ENCODE results near the gene SPAAR. TPM values are rescaled to one million over a fixed set of nuclear protein-coding genes. Genes with fewer than 3 reads are reported as not detected.
A peak's percentile ranks its signal among the peaks of the same experiment; 100 is the strongest.
"Not testable (repeated sequence)": the region's sequence is repeated elsewhere in the genome, so short reads cannot be mapped to it uniquely, and the experiment has no call there.

The SPAAR gene
- polyA plus RNA-seq (ENCODE audit: insufficient read length in 4 of 4): 1 to 10 TPM in 3 of 4 donors, under 1 TPM in 1; 0.71 to 1.5 (median 1.3) TPM

DNA sequence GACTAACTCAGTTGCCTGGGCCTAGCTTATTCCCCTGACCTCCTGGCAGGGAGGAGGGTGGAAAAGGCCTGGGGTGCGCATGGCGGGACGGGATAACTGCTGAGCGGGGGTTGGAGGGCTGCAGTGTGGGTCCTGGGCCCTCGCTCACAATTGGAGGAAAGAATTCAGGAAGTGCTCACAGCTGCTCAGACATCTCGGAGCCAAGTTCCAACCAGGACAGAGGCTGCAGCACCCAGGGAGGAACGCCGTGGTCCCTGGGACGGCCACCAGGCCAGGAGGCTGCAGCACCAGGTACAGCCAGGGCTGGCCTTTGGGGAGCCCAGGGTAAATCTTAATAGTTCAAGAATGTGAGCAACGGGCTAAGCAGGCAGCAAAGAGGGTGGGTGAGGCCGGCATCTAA is at the start of gene SPAAR:
SPAAR (plus strand) TSS at position 217 of the 400 bp plus-strand sequence. CDS start 974 bp downstream, outside the sequence.
- no peak for DNase-seq (ENCODE audit: low read depth in 4 of 4, low spot score in 3 of 4)

- no peak for DNase-seq (ENCODE audit: low read depth in 4 of 4, low spot score in 3 of 4)
Observed at GRCh38 chr9:35859990-35860339, 49.3 kb upstream of the SPAAR start.

DNA sequence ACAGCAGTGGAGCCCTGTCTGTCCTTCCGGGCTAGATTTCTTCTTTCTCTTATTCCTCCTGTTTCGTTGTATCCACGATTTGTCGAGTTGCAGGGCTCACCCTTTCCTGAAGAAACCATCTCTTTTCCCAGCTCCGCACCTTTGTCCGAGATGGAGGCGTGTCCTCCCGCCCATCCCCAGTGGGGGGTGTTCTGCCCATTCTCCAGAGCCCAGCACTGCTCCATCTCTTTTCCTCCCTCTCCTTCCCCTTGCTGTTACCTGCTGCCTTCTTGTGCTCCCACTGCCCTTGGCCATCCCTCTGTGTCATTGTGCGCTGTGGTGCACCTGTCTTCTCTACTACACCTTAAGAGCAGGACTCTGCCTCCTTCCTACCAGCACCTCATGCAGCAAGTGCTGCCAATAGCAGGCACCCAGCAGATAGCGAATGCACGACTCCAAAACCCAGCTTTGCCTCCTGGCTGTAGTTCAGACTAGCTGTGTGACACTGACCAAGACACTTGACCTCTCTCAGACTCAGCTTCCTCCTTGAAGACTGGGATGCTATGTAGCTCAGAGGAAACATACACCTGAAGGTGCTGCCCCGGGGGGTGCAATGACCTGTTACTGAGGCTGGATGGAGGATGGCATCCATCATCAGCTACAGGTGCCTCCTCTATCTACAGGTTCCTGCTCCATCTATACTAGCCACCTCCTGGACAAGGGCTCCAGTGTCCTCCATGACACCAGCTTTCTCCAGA is 48.0 kb upstream of the SPAAR start:
- DNase-seq (ENCODE audit: low read depth in 4 of 4, low spot score in 3 of 4): no peak

DNA sequence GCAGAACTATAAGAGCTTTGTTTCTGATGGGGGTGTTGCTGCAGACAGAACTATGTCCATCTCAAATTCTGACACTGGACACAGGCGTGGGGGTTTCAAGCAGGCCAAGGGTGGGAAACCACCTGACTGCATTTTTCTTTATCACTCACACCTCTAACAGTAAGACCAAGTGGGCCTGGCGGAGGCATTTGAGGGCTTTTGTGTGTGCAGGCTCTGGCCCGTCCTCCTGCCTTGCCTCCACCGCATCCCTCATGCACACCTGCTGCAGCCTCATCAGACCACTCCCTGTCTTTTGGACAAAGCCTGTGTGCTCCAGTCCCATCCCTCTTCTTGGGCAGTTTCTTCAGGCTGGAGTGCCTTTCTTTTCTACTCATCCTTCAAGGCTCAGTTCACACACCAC is 47.0 kb upstream of the SPAAR start:
- DNase-seq (ENCODE audit: low read depth in 4 of 4, low spot score in 3 of 4): no peak

DNA sequence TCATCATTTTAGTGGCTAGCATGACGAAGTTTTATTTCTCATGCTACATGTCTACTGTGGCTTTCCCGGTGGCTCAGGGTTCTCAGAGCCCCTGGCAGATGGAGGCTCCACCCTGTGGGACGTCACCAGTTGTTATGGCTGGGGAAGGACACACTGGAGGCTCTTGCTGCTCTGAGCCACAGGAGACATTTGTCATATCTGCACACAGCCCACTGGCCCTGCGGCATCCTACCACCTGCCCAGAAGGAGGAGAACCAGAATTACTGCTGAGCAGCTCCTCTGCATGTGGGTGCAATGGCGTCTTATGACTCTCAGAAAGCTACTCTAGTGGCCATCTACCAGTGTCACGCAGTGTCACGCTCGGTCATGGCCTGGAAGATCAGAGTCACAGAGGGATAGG is 45.7 kb upstream of the SPAAR start:
- no peak for DNase-seq (ENCODE audit: low read depth in 4 of 4, low spot score in 3 of 4)

DNA sequence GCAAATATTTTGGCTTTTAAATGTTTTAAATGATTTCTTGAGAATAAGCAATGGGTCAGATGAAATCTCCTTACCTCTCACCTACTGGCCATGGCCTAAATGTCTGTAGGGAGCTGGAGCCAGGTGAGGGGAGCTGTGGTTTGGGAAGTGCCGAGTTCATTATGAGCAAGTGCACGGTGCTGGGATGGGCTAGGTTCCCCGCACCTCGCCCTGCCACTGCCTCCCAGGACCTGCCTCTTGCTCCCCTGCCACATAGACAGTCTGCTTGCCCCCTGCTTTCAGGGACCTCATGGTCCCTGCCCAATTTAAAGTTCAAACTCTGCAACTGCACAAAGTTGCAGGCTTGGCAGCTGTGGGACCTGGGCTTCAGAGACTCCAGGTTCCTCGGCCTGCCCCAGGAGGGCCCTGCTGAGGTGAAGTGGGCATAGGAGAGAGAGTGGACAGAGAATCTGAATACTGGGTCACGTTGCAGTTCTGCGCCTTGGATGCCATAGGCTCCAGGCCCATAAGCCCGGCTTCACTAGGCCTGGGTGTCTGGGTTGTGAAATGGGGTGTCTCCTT is 44.5 kb upstream of the SPAAR start:
- DNase-seq (ENCODE audit: low read depth in 4 of 4, low spot score in 3 of 4): no peak

DNA sequence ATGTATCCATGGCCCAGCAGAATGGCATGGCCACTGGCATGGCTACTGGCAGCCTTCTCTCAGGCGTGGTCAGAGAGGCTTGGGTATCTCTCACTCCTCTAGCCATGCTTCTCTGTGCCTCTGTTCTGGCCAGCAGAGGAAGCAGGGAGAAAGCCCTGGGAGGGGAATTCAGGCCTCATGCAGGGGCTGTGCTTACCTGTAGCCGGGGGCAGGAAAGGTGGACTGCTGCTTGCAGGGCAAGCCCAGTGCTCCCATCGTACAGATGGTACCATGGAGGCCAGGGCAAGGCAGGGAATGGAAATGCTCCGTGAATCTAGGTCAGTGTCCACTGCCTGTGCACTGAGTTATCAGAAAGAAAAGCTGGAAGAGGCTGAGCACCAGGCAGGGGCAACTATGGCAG is 41.8 kb upstream of the SPAAR start:
- DNase-seq (ENCODE audit: low read depth in 4 of 4, low spot score in 3 of 4): no peak

GRCh38 chr9:35868933-35869332 is 40.4 kb upstream of the SPAAR start:
- no peak for DNase-seq (ENCODE audit: low read depth in 4 of 4, low spot score in 3 of 4)

DNA sequence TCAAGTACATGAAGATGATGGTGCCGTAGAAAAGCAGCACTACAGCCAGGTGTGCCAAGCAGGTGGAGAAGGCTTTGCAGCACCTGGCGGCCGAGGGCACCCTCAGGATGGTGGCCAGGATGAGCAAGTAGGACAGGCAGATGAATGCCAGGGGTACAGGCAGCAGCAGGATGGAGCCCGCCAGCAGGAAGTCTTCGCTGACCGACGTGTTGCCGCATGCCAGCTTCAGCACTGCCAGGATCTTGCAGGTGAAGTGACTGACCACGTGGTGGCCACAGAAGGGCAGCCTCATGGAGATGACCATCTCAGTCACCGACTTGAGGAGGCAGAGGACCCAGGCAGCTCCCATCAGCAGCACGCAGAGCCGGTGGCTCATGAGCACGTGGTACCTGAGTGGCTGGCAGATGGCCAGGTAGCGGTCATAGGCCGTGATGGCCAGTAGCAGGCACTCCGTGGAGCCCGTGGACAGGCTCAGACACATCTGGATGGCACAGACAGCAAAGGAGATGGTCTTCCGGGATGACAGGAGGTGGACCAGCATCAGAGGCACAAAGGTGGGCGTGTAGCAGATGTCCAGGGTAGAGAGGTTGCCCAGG is 39.6 kb upstream of the SPAAR start:
- no peak for DNase-seq (ENCODE audit: low read depth in 4 of 4, low spot score in 3 of 4)

- DNase-seq (ENCODE audit: low read depth in 4 of 4, low spot score in 3 of 4): no peak
Observed at GRCh38 chr9:35870351-35870923, 38.9 kb upstream of the SPAAR start, which contains the start of gene OR13J1. OR13J1 (minus strand) TSS chr9:35870401; CDS start chr9:35870401, 0 bp downstream.

DNA sequence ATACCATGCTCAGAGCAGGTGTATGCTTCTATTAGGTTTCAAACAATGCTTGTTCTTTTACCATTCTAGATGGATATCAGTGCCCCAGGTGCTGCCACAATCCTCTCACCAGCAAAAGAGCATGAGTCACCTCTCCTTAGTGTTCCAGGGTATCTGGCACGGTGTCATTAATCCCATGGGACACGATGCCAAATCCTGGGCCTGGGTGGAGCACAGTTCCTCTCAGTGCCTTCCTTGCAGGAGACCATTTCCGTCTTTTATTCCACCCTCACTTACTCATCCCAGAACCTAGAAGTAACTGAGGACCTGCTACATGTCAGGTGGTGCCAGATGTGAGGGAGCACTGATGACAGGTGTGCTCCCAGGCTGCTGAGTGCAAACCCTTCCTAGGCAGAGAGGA is 37.7 kb upstream of the SPAAR start:
- no peak for DNase-seq (ENCODE audit: low read depth in 4 of 4, low spot score in 3 of 4)

GRCh38 chr9:35872505-35872904 is 36.8 kb upstream of the SPAAR start:
- no peak for DNase-seq (ENCODE audit: low read depth in 4 of 4, low spot score in 3 of 4)

DNA sequence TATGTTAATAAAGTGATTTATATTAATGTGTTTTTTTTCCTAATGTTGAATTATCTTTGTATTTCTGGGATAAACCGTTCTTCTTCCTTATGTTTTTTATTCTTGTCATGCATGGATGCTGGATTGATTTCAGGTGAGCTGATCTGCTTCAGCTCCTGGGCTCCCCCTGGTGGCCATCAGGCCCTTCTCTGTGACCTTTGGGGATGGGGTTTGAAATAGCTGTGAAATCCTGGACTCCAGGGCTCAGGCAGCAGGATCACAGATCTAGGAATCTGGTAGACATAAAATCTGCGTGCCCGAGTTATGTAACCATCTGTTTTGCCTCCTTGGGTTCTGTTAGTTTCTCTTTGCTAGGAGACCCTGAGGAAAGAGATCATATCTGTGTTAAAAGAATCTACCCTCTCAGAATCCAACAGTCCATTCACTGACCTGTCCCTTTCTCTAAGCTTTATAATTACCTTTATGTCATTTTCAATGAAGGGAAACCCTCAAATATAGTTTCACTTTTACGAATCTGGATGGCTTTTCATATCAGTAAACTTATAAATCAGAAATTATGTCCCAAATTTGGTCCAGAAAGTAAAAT is 26.9 kb upstream of the SPAAR start:
- DNase-seq (ENCODE audit: low read depth in 4 of 4, low spot score in 3 of 4): peak in 3 of 4 donors; percentile 44 to 56 (median 55)

- DNase-seq (ENCODE audit: low read depth in 4 of 4, low spot score in 3 of 4): no peak
Observed at GRCh38 chr9:35882996-35883395, 26.3 kb upstream of the SPAAR start.

- DNase-seq (ENCODE audit: low read depth in 4 of 4, low spot score in 3 of 4): not testable (repeated sequence)
Observed at GRCh38 chr9:35884908-35885307, 24.4 kb upstream of the SPAAR start.

GRCh38 chr9:35891646-35892045 is 17.6 kb upstream of the SPAAR start:
- no peak for DNase-seq (ENCODE audit: low read depth in 4 of 4, low spot score in 3 of 4)

- DNase-seq (ENCODE audit: low read depth in 4 of 4, low spot score in 3 of 4): no peak
Observed at GRCh38 chr9:35892051-35892450, 17.2 kb upstream of the SPAAR start.

DNA sequence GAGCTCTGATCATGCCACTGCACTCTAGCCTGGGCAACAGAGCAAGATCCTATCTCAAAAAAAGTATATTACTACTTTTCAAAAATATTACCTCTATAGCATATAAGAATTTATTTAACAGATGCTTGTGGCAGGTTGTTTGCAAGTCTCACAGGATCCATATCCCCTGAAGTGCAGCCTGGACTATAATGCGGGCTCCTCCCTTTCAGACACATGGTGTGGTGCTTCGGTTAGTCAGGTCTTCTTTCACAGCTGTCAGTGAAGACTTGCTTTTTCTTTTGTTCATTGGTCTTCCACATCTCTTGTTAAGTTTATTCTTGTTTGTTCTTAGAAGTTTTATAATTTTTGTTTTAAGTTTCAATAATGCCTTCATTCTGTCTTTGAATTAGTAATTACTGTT is 12.7 kb upstream of the SPAAR start:
- DNase-seq (ENCODE audit: low read depth in 4 of 4, low spot score in 3 of 4): no peak

- not testable (repeated sequence) for DNase-seq (ENCODE audit: low read depth in 4 of 4, low spot score in 3 of 4)
Observed at GRCh38 chr9:35897376-35898099, 11.8 kb upstream of the SPAAR start.

DNA sequence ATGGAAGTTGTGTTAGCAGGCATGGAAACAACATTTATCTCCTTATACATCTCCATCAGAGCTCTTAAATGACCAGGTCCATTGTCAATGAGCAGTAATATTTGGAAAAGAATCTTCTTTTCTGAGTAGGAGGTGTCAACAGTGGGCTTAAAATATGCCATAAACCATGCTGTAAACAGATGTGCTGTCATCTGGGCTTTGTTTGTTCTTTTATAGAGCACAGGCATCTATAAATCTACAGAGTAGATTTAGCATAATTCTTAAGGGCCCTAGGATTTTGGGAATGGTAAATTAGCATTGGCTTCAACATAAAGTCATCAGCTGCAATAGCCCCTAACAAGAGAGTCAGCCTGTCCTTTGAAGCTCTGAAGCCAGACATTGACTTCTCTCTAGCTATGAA is 11.0 kb upstream of the SPAAR start:
- no peak for DNase-seq (ENCODE audit: low read depth in 4 of 4, low spot score in 3 of 4)

DNA sequence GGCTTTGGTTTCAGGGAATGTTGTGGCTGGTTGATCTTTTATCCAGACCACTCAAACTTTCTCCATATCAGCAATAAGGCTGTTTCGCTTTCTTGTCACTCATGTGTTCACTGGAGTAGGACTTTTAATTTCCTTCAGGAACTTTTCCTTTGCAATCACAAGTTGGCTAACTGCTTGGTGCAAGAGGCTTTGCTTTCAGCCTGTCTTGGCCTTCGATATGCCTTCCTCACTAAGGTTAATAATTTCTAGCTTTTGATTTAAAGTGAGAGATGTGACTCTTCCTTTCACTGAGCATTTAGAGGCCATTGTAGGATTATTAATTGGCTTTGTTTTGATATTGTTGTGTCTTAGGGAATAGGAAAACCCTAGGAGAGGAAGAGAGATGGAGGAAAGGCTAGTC is 10.3 kb upstream of the SPAAR start:
- DNase-seq (ENCODE audit: low read depth in 4 of 4, low spot score in 3 of 4): no peak

Data from left renal pelvis (tissue), 4 donors.